SH-SY5Y (cell line): Measurements from ENCODE around the gene ASXL3.

Source experiments
- GATA2 ChIP-seq: IDR thresholded peaks from 2 replicates; pipeline ENCODE4 v1.6.1; 2011; ENCODE audit warnings: mild to moderate bottlenecking, low read depth, low read length
- GATA3 ChIP-seq: IDR thresholded peaks from 2 replicates; pipeline ENCODE4 v1.6.1; 2011; ENCODE audit warnings: low read depth, mild to moderate bottlenecking, low read length, moderate library complexity

- no peak for TF ChIP-seq GATA3
- TF ChIP-seq GATA2: no peak
These were observed 28.6 kb downstream of the ASXL3 start for GRCh38 chr18:33606621-33607020.
